ENCODE data around the gene MEGF9.
A peak's percentile ranks its signal among the peaks of the same experiment; 100 is the strongest.

- no peak for TF ChIP-seq EZH2 (IDR thresholded peaks at IDR 0.05; ENCODE audit: borderline replicate concordance, low read depth, low read length, poor library complexity, severe bottlenecking)
- TF ChIP-seq CTCF (conservative IDR thresholded peaks at IDR 0.05; ENCODE audit: low read depth, low read length): peak; percentile 46
These were observed 15.5 kb upstream of the MEGF9 start for GRCh38 chr9:120729791-120730241.
